OCI-LY1 (cell line): ENCODE data around the gene SEMA6D.

Experiments
- CTCF ChIP-seq: fragments of 200-600 bp; sonication (generic), shearing (Covaris generic); IDR thresholded peaks from 2 replicates; pipeline ENCODE4 v1.5.1; 2017; ENCODE audit warnings: mild to moderate bottlenecking, antibody characterized with exemption, low read length, moderate library complexity, mixed read lengths
- EZH2 ChIP-seq: fragments of 200-600 bp; sonication (generic), shearing (Covaris generic); IDR thresholded peaks from 2 replicates; pipeline ENCODE4 v1.8.0; 2017; ENCODE audit warnings: borderline replicate concordance, mixed run types, mild to moderate bottlenecking, antibody characterized with exemption, low read length, moderate library complexity, mixed read lengths

GRCh38 chr15:47766406-47766805, 49.1 kb downstream of the SEMA6D start:
- TF ChIP-seq CTCF (no peak), EZH2 (no peak)
